GM21529 (cell line): ENCODE data around the gene S100A7A.

ENCODE experiments used
- ATAC-seq: cut with Tn5 transposase; IDR thresholded peaks from one replicate; pipeline ENCODE4 v1.9.1; 2021; ENCODE audit not compliant: unreplicated experiment

Gene S100A7A

DNA sequence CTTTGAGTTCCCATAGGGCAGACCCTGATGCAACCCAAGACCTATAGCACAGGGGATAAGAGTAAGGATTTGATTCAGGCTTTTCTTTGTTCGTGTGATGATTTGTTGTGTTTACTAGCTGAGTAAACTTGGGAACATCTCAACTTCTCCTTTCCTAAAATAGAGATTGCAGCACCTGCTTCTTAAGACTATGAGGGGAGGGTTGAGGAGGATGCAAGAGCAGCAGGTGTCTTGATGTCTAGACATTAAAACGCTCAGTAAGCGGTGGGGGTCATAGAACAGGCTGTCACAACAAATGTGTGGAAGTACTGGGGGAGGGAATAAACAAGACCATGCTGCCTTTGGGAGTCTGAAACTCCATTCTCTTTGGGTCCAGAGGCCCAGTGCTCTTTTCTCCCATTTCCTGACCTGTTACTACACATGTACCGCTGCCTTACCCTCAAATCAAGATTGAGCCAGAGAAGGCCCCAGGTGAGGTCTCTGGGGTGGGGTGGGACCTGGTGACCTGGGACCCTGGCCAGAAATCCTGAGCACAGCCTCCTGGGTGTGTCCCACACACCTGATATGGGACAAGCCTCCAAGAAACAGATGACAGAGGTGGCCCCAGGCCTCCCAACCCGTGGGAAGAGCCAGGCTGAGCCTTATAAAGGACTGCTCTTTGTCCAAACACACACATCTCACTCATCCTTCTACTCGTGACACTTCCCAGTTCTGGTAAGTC, at the start of gene S100A7A:
TSS of gene S100A7A (plus strand) at position 671 of the 721 bp plus-strand sequence. CDS start 1,563 bp downstream, outside the sequence.
- no peak for ATAC-seq

- ATAC-seq = no peak
Measured at GRCh38 chr1:153367090-153367489, 49.2 kb upstream of the S100A7A start.

DNA sequence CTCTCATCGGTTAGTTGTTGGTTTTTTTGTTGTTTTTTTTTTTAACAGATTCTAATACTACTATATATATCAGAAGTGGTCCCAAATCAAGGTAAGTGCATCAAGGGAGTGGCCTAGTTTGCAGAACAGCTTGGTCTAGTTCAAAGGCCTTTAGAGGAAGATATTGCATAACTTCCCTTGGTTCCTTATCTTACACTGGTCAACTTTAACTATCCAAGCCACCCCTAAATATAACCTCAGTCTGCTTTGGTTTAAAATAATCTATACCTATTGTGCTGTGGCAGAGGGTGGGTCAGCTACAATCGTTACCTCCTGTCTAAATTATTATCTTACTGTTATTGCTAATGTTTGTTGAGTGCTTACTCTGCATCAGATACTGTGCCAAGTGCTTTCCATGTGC, 47.8 kb upstream of the S100A7A start:
- no peak for ATAC-seq

GRCh38 chr1:153370146-153370545, 46.2 kb upstream of the S100A7A start:
- no peak for ATAC-seq

DNA sequence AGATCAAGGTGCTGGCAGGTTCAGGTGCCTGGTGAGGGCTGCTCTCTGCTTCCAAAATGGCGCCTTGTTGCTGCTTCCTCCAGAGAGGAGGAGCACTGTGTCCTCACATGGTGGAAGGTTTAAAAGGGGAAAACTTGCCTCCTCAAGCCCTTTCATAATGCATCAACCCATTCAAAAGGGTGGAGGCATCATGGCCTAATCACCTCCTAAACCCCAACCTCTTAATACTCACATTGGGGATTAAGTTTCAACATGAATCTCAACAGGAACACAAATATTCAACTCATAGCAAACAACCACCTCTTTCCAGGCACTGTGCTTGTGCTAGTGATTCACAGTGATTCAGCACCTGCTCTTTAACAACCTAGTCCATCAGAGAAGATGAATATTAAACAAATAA, 45.1 kb upstream of the S100A7A start:
- ATAC-seq = no peak

GRCh38 chr1:153372571-153372970, 43.7 kb upstream of the S100A7A start:
- ATAC-seq = no peak

- ATAC-seq = no peak
Measured at GRCh38 chr1:153374071-153374470, 42.2 kb upstream of the S100A7A start.

DNA sequence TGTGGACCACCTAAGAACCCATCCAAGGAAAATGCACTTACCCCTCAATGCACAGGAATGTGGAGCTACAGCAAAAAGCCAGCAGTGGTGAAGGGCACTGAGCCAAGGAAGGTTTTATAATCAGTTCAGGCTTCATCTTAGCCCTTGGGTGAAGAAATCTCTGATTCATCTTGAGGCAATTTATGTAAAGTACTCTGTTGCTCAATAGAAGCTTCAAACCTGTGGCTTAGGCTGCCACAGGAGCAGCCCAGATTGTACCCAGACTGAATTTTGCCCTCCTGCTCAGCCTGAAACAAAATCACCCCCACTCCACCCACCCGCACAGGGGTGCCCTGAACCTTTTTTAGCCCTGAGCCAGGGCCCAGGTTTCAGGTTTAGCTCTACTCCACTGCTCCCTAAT, 40.8 kb upstream of the S100A7A start, which contains the start of gene S100A12:
TSS of gene S100A12 (minus strand) at position 111 of the 400 bp plus-strand sequence. CDS start 1,029 bp downstream, outside the sequence.
- no peak for ATAC-seq

- ATAC-seq = no peak
Measured at GRCh38 chr1:153379591-153379990, 36.7 kb upstream of the S100A7A start.

GRCh38 chr1:153380711-153381110, 35.6 kb upstream of the S100A7A start:
- no peak for ATAC-seq

- no peak for ATAC-seq
Measured at GRCh38 chr1:153384958-153385580, 31.3 kb upstream of the S100A7A start.

GRCh38 chr1:153386500-153386901, 29.8 kb upstream of the S100A7A start:
- no peak for ATAC-seq

DNA sequence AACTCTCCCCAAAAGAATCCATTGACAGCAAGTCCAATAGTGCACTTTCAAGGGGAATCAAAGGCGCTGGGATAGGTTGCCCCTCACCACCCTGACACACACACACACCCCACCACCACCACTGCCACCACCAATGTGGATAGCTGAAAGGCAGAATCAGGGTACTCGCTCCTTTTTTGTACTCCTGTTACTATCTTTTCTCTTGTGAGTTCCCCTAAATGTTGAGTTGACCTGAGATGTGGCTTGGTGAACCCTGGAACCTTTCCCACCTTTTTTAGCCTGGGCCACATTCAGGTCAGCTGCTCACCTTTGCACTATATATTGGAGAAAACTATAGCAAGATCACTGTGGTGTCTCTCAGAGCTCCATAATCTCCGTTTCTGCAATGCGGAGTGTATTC, 29.3 kb upstream of the S100A7A start:
- no peak for ATAC-seq

GRCh38 chr1:153387785-153388184, 28.5 kb upstream of the S100A7A start:
- ATAC-seq = no peak

- ATAC-seq = no peak
Measured at GRCh38 chr1:153389401-153389800, 26.9 kb upstream of the S100A7A start.

DNA sequence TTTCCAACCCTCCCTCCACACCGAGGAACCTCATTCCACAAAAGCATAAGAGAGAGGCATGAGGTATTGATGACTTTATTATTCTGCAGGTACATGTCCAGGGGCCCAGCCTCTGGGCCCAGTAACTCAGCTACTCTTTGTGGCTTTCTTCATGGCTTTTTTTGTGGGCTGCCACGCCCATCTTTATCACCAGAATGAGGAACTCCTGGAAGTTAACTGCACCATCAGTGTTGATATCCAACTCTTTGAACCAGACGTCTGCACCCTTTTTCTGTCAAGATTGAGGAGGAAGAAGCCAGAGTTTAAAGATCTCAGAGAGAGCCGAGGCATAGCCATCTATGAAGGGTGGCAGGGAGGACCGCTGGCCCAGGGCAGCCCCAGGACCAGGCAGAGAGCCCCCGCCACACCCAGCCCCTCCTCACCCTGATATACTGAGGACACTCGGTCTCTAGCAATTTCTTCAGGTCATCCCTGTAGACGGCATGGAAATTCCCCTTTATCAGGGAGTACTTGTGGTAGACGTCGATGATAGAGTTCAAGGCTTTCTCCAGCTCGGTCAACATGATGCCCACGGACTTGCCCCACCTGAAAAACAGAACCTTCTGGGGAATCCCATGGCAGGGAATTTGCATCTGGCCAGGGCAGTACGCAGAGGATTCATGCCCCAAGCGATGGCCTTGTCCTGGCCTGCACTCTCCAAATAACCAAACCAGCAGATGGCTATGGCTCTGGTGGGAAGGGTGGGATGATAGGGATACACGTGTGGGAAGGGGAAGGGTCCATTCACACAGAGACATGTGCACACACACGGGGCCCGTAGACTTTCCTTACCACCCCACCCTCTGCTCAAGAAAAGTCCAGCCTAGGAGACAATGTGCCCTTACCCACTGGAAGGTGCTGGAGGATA, 26.1 kb upstream of the S100A7A start:
- no peak for ATAC-seq

DNA sequence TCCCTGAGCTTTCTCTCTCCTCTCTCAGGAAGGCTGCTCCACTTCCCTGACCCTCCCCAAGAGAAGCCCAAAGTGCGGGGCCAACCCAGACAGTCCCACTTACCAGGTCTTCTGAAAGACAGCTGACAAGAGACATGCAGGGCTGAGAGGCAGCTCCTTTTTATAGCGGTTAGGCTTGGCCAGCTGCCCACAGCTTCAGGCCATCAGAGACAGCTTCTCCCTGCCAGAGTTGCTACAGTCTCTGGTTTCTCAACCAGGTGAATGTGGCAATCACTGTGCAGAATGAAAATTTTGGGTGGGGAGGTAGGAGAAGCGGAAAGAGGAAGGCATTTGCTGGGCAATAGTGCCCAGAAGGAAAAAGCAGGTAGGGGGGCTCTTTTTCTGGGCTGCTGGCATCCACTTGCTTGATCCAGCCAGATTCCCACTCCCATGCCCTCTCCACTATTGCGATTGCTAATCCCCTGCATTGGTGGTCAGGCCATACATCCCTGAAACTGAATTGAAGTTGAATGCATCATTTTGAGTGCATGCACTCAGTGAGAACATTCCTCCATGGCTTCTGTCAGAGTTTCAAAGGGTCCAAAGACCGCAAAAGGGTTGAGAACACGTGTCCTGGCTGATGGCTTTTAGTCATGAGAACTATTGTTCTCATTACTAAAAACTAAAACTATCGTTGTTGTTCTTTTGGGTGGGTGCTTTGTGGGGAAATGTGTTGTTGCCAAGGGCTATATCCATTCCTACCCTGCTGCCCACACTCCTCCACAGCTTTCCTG, 25.2 kb upstream of the S100A7A start, which contains the start of gene S100A8:
TSS of gene S100A8 (minus strand) at position 136 of the 773 bp plus-strand sequence. CDS start 538 bp downstream, outside the sequence.
- ATAC-seq = no peak

DNA sequence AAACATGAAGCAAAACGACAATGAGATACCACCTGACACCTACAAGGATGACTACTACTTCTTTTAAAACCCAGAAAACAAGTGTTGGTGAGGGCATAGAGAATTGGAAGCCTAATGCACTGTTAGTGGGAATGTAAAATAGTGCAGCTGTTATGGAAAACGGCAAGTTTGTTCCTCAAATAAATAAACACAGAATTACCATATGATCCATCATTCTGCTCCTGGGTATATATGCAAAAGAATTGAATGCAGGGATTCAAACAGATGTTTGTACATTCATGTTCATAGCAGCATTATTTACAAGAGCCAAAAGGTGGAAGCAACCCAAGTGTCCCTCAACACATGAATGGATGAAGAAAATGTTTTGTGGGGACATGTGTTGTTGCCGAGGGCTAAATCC, 24.1 kb upstream of the S100A7A start:
- ATAC-seq = no peak

DNA sequence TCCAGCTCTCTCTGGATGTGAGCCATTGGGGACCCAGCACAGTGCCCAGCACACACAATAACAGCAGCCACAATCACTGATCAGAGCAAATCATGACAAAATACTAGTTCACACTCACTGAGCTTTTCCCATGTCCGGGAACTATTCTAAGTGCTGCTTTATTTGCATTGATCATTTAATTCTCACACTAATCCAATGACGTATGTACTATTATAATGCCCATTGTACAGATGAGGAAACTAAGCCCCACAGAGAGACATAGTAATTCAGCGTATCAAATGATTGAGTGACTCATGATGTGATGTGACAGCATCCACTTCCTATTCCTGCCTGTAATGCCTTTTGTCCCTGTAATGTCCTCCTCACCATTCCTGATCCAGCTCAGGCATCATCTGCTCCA, 23.5 kb upstream of the S100A7A start:
- no peak for ATAC-seq

DNA sequence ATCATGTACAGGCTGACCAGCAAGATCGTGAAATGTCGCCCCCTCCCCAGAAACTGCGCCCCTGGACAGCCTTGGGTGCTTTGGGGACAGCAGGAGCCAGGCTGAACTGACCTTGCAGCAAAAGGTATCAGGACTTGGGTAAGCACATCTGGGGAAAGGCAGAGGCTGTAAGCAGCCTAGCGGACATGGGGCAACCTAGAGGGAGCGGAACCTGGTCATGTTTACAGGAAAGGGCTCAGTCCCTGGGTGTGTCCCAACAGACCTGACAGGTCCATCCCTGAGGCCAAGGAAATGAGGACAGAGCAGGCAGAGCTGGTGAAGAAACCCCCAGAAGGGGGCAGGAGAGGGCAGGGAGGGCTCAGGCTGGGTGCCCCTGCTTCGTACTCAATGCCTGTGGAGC, 22.4 kb upstream of the S100A7A start:
- no peak for ATAC-seq

GRCh38 chr1:153394391-153394790, 21.9 kb upstream of the S100A7A start:
- ATAC-seq = no peak
